Middle frontal gyrus (tissue), 1 donor: Measurements from ENCODE around the gene MRPS16.

Experiments
- DNase-seq: peaks from one replicate; pipeline ENCODE4 v3.0.0-alpha.2; 2015; ENCODE audit warnings: low spot score; ENCODE audit errors: extremely low spot score

MRPS16 gene

GRCh38 chr10:73239908-73240307 lies 12.5 kb downstream of the MRPS16 start:
- DNase-seq = no peak

GRCh38 chr10:73238990-73239566 lies 13.4 kb downstream of the MRPS16 start:
- DNase-seq = no peak

- DNase-seq = no peak
These were observed 17.7 kb downstream of the MRPS16 start for GRCh38 chr10:73234695-73235094.

GRCh38 chr10:73233883-73234282 lies 18.6 kb downstream of the MRPS16 start:
- no peak for DNase-seq

GRCh38 chr10:73232887-73233286 lies 19.6 kb downstream of the MRPS16 start:
- no peak for DNase-seq

- DNase-seq = no peak
These were observed 22.9 kb downstream of the MRPS16 start for GRCh38 chr10:73229567-73229966.

GRCh38 chr10:73228247-73228646 lies 24.2 kb downstream of the MRPS16 start:
- no peak for DNase-seq

GRCh38 chr10:73226663-73227062 lies 25.8 kb downstream of the MRPS16 start:
- no peak for DNase-seq

GRCh38 chr10:73225518-73225917 lies 26.9 kb downstream of the MRPS16 start:
- no peak for DNase-seq

- DNase-seq = no peak
These were observed 31.5 kb downstream of the MRPS16 start for GRCh38 chr10:73220989-73221388.

GRCh38 chr10:73219384-73219783 lies 33.1 kb downstream of the MRPS16 start:
- DNase-seq = no peak

GRCh38 chr10:73218431-73219191 lies 33.8 kb downstream of the MRPS16 start:
- no peak for DNase-seq

- DNase-seq = no peak
These were observed 34.8 kb downstream of the MRPS16 start for GRCh38 chr10:73217628-73218027.

GRCh38 chr10:73215749-73216148 lies 36.7 kb downstream of the MRPS16 start:
- no peak for DNase-seq

- no peak for DNase-seq
These were observed 41.2 kb downstream of the MRPS16 start for GRCh38 chr10:73211106-73211811.

- DNase-seq = no peak
These were observed 41.9 kb downstream of the MRPS16 start for GRCh38 chr10:73210395-73211105.

- DNase-seq = no peak
These were observed 42.7 kb downstream of the MRPS16 start for GRCh38 chr10:73209705-73210104.

GRCh38 chr10:73207883-73208282 lies 44.6 kb downstream of the MRPS16 start:
- DNase-seq = no peak

GRCh38 chr10:73206385-73206784 lies 46.1 kb downstream of the MRPS16 start:
- no peak for DNase-seq

- no peak for DNase-seq
These were observed 46.6 kb downstream of the MRPS16 start for GRCh38 chr10:73205890-73206289.

GRCh38 chr10:73205081-73205480 lies 47.4 kb downstream of the MRPS16 start:
- no peak for DNase-seq
